Measurements from ENCODE around the gene COL15A1.

The COL15A1 gene

DNA sequence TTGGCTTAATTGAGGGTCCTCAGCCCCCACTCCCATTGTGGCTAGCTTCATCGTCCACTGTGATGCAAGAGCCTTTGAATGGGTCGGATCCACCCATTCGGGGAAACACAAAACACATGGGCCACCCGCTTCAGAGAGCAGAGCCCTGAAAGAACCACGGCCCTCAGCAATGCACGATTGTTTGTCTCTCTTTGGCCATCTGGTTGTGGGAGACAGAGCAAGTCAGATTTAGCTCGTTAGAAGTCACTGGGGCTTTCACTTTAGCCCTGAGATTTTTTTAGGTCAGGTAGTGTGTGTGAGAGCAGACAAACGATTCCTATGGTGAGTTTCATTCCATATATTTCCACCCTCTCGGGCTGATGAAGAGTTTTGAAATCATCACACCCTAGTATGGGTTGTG lies 12.9 kb upstream of the COL15A1 start:
- no peak overlapping the region for H3K4me3 ChIP-seq (replicated peaks; ENCODE audit: insufficient read depth, low read length)
- peaks cover 8% of the 10 kb centered on the region for H3K27me3 ChIP-seq (ENCODE audit: insufficient read depth, poor library complexity, severe bottlenecking)
- DNase-seq (ENCODE audit: low read depth in 1 of 2, low spot score in 1 of 2) = no peak
- TF ChIP-seq POLR2AphosphoS5 (IDR thresholded peaks at IDR 0.05; ENCODE audit: low read depth) (no peak), GABPA (IDR thresholded peaks at IDR 0.05; ENCODE audit: low read depth) (no peak), SPI1 (IDR thresholded peaks at IDR 0.05; ENCODE audit: borderline replicate concordance, low read depth) (no peak)
- TF ChIP-seq, protein P1, sequence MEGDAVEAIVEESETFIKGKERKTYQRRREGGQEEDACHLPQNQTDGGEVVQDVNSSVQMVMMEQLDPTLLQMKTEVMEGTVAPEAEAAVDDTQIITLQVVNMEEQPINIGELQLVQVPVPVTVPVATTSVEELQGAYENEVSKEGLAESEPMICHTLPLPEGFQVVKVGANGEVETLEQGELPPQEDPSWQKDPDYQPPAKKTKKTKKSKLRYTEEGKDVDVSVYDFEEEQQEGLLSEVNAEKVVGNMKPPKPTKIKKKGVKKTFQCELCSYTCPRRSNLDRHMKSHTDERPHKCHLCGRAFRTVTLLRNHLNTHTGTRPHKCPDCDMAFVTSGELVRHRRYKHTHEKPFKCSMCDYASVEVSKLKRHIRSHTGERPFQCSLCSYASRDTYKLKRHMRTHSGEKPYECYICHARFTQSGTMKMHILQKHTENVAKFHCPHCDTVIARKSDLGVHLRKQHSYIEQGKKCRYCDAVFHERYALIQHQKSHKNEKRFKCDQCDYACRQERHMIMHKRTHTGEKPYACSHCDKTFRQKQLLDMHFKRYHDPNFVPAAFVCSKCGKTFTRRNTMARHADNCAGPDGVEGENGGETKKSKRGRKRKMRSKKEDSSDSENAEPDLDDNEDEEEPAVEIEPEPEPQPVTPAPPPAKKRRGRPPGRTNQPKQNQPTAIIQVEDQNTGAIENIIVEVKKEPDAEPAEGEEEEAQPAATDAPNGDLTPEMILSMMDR (IDR thresholded peaks at IDR 0.05; ENCODE audit: insufficient read depth, low read length) = no peak
- TF ChIP-seq, protein P2, sequence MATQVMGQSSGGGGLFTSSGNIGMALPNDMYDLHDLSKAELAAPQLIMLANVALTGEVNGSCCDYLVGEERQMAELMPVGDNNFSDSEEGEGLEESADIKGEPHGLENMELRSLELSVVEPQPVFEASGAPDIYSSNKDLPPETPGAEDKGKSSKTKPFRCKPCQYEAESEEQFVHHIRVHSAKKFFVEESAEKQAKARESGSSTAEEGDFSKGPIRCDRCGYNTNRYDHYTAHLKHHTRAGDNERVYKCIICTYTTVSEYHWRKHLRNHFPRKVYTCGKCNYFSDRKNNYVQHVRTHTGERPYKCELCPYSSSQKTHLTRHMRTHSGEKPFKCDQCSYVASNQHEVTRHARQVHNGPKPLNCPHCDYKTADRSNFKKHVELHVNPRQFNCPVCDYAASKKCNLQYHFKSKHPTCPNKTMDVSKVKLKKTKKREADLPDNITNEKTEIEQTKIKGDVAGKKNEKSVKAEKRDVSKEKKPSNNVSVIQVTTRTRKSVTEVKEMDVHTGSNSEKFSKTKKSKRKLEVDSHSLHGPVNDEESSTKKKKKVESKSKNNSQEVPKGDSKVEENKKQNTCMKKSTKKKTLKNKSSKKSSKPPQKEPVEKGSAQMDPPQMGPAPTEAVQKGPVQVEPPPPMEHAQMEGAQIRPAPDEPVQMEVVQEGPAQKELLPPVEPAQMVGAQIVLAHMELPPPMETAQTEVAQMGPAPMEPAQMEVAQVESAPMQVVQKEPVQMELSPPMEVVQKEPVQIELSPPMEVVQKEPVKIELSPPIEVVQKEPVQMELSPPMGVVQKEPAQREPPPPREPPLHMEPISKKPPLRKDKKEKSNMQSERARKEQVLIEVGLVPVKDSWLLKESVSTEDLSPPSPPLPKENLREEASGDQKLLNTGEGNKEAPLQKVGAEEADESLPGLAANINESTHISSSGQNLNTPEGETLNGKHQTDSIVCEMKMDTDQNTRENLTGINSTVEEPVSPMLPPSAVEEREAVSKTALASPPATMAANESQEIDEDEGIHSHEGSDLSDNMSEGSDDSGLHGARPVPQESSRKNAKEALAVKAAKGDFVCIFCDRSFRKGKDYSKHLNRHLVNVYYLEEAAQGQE (IDR thresholded peaks at IDR 0.05; ENCODE audit: insufficient replicate concordance, low read depth) = no peak
- no peak overlapping the region for H3K27ac ChIP-seq (replicated peaks)

DNA sequence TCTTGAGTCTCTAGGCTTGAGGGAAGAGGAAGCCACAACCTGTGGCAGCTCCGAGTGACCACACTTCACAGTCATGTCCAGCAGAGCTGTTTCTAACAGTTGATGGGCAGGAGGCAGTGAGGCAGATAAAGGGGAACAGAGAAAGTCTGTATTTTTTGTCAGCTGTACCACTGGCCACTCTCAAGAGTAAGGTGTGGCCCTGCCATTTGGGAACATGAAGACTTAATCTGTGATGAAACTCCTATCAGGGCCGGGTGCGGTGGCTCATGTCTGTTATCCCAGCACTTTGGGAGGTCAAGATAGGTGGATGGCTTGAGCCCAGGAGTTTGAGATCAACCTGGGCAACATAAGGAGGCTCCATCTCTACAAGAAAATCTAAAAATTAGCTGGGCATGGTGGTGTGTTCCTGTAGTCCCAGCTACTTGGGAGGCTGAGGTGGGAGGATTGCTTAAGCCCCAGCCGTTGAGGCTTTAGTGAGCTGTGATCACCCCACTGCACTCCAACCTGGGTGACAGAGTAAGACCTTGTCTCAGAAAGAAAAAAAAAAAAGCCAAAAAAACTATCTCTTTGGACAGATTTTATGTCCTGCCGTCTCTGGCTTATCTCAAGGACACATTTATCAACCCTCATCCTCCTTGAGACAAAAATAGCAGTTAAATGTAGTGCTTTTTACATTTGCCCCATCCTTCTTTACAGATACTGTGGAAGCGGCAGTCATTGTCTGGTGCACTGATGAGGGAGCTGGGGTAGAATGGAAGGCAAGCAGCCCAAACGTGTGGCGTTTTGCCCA lies 11.9 kb upstream of the COL15A1 start:
- Histone ChIP-seq H3K27ac (replicated peaks) (no peak overlapping the region), H3K27me3 (ENCODE audit: insufficient read depth, poor library complexity, severe bottlenecking) (peaks cover 8% of the 10 kb centered on the region), H3K4me3 (replicated peaks; ENCODE audit: insufficient read depth, low read length) (no peak overlapping the region)
- no peak for TF ChIP-seq POLR2AphosphoS5 (IDR thresholded peaks at IDR 0.05; ENCODE audit: low read depth)
- TF ChIP-seq, protein P2 (IDR thresholded peaks at IDR 0.05; ENCODE audit: insufficient replicate concordance, low read depth) = no peak
- TF ChIP-seq, protein P1 (IDR thresholded peaks at IDR 0.05; ENCODE audit: insufficient read depth, low read length) = no peak
- TF ChIP-seq GABPA (IDR thresholded peaks at IDR 0.05; ENCODE audit: low read depth) = no peak
- TF ChIP-seq SPI1 (IDR thresholded peaks at IDR 0.05; ENCODE audit: borderline replicate concordance, low read depth) = no peak
- no peak for DNase-seq (ENCODE audit: low read depth in 1 of 2, low spot score in 1 of 2)

DNA sequence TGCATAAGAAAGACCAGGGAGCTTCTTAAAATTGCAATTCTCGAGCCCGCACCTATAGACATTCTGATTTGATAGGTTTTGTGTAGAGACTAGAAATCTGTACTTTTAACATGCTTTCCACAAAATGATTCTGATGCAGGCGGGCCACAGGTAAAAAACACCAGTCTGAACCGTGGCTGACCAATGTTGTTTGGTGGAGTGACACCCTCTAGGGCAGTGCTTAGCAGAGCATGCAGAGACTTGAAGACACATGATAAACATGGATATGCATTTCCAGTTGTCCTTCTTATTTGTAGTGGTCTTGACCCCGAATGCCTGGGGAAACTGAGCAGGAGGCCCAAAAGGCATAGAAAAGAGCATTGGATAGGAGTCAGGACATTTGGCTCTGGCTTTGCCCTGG lies 10.5 kb upstream of the COL15A1 start:
- Histone ChIP-seq H3K27ac (replicated peaks) (no peak overlapping the region), H3K4me3 (replicated peaks; ENCODE audit: insufficient read depth, low read length) (no peak overlapping the region), H3K27me3 (ENCODE audit: insufficient read depth, poor library complexity, severe bottlenecking) (peaks cover 6% of the 10 kb centered on the region)
- TF ChIP-seq, protein P2 (IDR thresholded peaks at IDR 0.05; ENCODE audit: insufficient replicate concordance, low read depth) = no peak
- no peak for TF ChIP-seq SPI1 (IDR thresholded peaks at IDR 0.05; ENCODE audit: borderline replicate concordance, low read depth)
- no peak for TF ChIP-seq GABPA (IDR thresholded peaks at IDR 0.05; ENCODE audit: low read depth)
- no peak for TF ChIP-seq POLR2AphosphoS5 (IDR thresholded peaks at IDR 0.05; ENCODE audit: low read depth)
- TF ChIP-seq, protein P1 (IDR thresholded peaks at IDR 0.05; ENCODE audit: insufficient read depth, low read length) = no peak
- DNase-seq (ENCODE audit: low read depth in 1 of 2, low spot score in 1 of 2) = no peak
